ENCODE measurements around the gene FAAP20. TPM values are rescaled to one million over a fixed set of nuclear protein-coding genes. Genes with fewer than 3 reads are reported as not detected.

FAAP20 gene
- total RNA-seq, 1 experiment from 2014 or later, result 119 TPM

GRCh38 chr1:2215329-2215728 is 20.8 kb upstream of the FAAP20 start:
- no peak overlapping the region for H3K27ac ChIP-seq (ENCODE audit: insufficient read length, low read depth, low read length)

More at GRCh38 chr1:2215329-2215728, 20.8 kb upstream of the FAAP20 start:
- Histone ChIP-seq H3K18ac (ENCODE audit: insufficient read length, low read depth, low read length) (no peak overlapping the region), H3K9me3 (ENCODE audit: control insufficient read depth, low read depth, low read length) (no peaks in the 10 kb centered on the region), H2BK5ac (ENCODE audit: insufficient read length, low read length) (no peak overlapping the region), H3K23me2 (ENCODE audit: insufficient read length, low read depth, low read length, poor library complexity, severe bottlenecking) (no peaks in the 10 kb centered on the region), H3K4ac (ENCODE audit: low read depth, low read length) (no peak overlapping the region), H3K79me1 (ENCODE audit: insufficient read depth, low read depth, low read length, poor library complexity, severe bottlenecking) (no peaks in the 10 kb centered on the region), H3K14ac (ENCODE audit: insufficient read depth, low read length) (no peak overlapping the region), H2BK120ac (ENCODE audit: low read depth, low read length, poor library complexity, severe bottlenecking) (no peak overlapping the region), H4K8ac (replicated peaks; ENCODE audit: insufficient read length, low read depth, low read length) (no peak overlapping the region), H3K9ac (ENCODE audit: extremely low read depth, insufficient read length, low read length) (no peak overlapping the region), H3K56ac (ENCODE audit: insufficient read length, low read depth, low read length) (no peak overlapping the region), H3T11ph (ENCODE audit: low read length) (no peak overlapping the region), H4K91ac (ENCODE audit: insufficient read length, low read depth, low read length) (no peak overlapping the region), H4K5ac (ENCODE audit: insufficient read length, low read depth, low read length) (no peak overlapping the region), H3K79me2 (ENCODE audit: insufficient read depth, low read length) (no peaks in the 10 kb centered on the region), H2BK20ac (ENCODE audit: low read depth, low read length, poor library complexity, severe bottlenecking) (no peak overlapping the region), H3K4me2 (ENCODE audit: insufficient read depth, insufficient read length, low read length) (no peak overlapping the region), H2BK15ac (ENCODE audit: low read depth, low read length) (no peak overlapping the region), H3K27me3 (ENCODE audit: insufficient read depth, low read length) (no peaks in the 10 kb centered on the region), H3K4me1 (ENCODE audit: insufficient read depth, low read length) (no peaks in the 10 kb centered on the region), H2AFZ (ENCODE audit: low read length) (no peak overlapping the region), H4K20me1 (ENCODE audit: control insufficient read depth, insufficient read depth, insufficient read length) (no peaks in the 10 kb centered on the region), H2AK5ac (ENCODE audit: insufficient read length, low read length) (no peak overlapping the region), H2BK12ac (ENCODE audit: insufficient read length, low read depth, low read length) (no peak overlapping the region), H3K23ac (ENCODE audit: insufficient read length, low read depth, low read length) (no peak overlapping the region)
- Mint-ChIP-seq H3K9me3 (0 out of 5 replicates have a peak, but pooled peaks cover 0 to 2% of the 10 kb centered on the region in 2 experiments), H3K27me3 (ENCODE audit: low read depth) (peaks cover 5% of the 10 kb centered on the region), H3K4me1 (peaks cover 3 to 9% of the 10 kb centered on the region in 2 experiments; a peak in 3 of 4 replicates), H3K4me3 (no peak overlapping the region), H3K36me3 (ENCODE audit: insufficient read depth in 1 of 3, low read depth in 3 of 3) (no peaks in the 10 kb centered on the region), H3K27ac (no peak overlapping the region)
- DNase-seq, result no peak
- no CpG with 5 or more reads among the region's 14 CpGs for WGBS (ENCODE audit: extremely low coverage, insufficient read length, low lambda C conversion rate)
- no peak for TF ChIP-seq CTCF (conservative IDR thresholded peaks at IDR 0.05)

All from H9 (cell line).